Stimulated activated CD4-positive, alpha-beta T cell treated with anti-CD3 and anti-CD28 coated beads, TNF-alpha, amount 100 ng/mL, for 24 hours (primary cell): ENCODE data around the gene TPD52L1.
"Not testable (repeated sequence)": the region's sequence is repeated elsewhere in the genome, so short reads cannot be mapped to it uniquely, and the experiment has no call there.

ENCODE experiments used
- DNase-seq, 3 experiments: peaks; one replicate each; pipeline ENCODE4 v3.0.0-alpha.2; 2020; ENCODE audit warnings: low read depth in 3 of 3

Gene TPD52L1

GRCh38 chr6:125153391-125154117 is at the start of gene TPD52L1:
TSS of gene TPD52L1 (plus strand) at chr6:125153773. CDS start at chr6:125153952, 179 bp downstream.
- peak; percentile 19 to 60 (median 27) for DNase-seq

- DNase-seq: no peak
Observed at GRCh38 chr6:125104425-125104824, 49.1 kb upstream of the TPD52L1 start.

- no peak for DNase-seq
Observed at GRCh38 chr6:125107048-125107447, 46.5 kb upstream of the TPD52L1 start.

- DNase-seq: no peak
Observed at GRCh38 chr6:125107896-125108295, 45.7 kb upstream of the TPD52L1 start.

GRCh38 chr6:125110056-125110455 is 43.5 kb upstream of the TPD52L1 start:
- DNase-seq: no peak

GRCh38 chr6:125111219-125111983 is 42.2 kb upstream of the TPD52L1 start:
- no peak for DNase-seq

GRCh38 chr6:125112934-125113333 is 40.6 kb upstream of the TPD52L1 start:
- no peak for DNase-seq

GRCh38 chr6:125114248-125114858 is 39.2 kb upstream of the TPD52L1 start:
- peak in 2 of 3 experiments; percentile 4 to 23 for DNase-seq

- DNase-seq: no peak
Observed at GRCh38 chr6:125116170-125116569, 37.4 kb upstream of the TPD52L1 start.

- DNase-seq: no peak
Observed at GRCh38 chr6:125116710-125117109, 36.9 kb upstream of the TPD52L1 start.

GRCh38 chr6:125117818-125118217 is 35.8 kb upstream of the TPD52L1 start:
- no peak for DNase-seq

- DNase-seq: no peak
Observed at GRCh38 chr6:125120054-125120590, 33.5 kb upstream of the TPD52L1 start.

GRCh38 chr6:125121894-125122293 is 31.7 kb upstream of the TPD52L1 start:
- DNase-seq: no peak

- DNase-seq: no peak
Observed at GRCh38 chr6:125123051-125123450, 30.5 kb upstream of the TPD52L1 start.

- no peak for DNase-seq
Observed at GRCh38 chr6:125123468-125124048, 30.0 kb upstream of the TPD52L1 start.

- DNase-seq: no peak
Observed at GRCh38 chr6:125124049-125124669, 29.4 kb upstream of the TPD52L1 start.

GRCh38 chr6:125125856-125126255 is 27.7 kb upstream of the TPD52L1 start:
- DNase-seq: not testable (repeated sequence)

GRCh38 chr6:125129354-125129753 is 24.2 kb upstream of the TPD52L1 start:
- no peak for DNase-seq

- DNase-seq: no peak
Observed at GRCh38 chr6:125132058-125132457, 21.5 kb upstream of the TPD52L1 start.

GRCh38 chr6:125136378-125136777 is 17.2 kb upstream of the TPD52L1 start:
- DNase-seq: no peak

- DNase-seq: no peak
Observed at GRCh38 chr6:125138083-125138482, 15.5 kb upstream of the TPD52L1 start.

- no peak for DNase-seq
Observed at GRCh38 chr6:125140808-125141207, 12.8 kb upstream of the TPD52L1 start.
